ENCODE measurements around the gene PCBP3.

The PCBP3 gene

DNA sequence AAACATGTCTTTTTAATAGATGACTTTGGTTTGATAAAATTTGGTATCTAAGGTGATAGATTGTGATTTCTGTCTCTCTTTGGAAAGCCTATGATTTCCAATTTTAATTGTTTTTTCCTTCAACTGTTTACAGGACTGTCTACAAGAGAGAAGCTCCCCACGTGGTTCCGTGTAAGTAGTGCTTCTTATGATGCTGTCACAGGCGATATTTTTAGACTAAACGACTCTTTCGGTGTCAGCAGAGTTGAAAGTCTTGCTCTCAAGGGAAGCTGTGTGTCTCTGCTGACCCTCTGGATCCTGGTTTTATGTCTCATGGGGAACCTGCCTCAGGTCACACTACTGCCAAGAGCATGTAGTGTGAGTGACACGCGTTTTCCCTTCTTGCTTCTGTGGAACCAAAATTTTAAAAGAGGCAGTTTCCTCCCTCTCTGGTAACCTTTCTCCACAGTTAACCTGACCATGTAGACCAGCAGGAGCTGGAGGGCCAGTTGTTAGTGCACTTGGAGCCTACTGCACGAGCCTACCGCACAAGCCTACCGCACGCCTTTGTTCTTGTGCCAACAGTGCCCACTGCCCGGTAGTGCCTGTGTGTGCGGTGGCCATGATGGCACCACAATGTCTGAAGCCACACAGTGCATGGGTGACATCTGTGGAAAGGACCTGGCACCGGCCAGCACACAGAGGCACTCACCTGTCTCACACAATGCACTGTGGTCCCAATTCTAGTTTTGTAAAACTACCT is 91.9 kb downstream of the PCBP3 start:
- no peak for DNase-seq

DNA sequence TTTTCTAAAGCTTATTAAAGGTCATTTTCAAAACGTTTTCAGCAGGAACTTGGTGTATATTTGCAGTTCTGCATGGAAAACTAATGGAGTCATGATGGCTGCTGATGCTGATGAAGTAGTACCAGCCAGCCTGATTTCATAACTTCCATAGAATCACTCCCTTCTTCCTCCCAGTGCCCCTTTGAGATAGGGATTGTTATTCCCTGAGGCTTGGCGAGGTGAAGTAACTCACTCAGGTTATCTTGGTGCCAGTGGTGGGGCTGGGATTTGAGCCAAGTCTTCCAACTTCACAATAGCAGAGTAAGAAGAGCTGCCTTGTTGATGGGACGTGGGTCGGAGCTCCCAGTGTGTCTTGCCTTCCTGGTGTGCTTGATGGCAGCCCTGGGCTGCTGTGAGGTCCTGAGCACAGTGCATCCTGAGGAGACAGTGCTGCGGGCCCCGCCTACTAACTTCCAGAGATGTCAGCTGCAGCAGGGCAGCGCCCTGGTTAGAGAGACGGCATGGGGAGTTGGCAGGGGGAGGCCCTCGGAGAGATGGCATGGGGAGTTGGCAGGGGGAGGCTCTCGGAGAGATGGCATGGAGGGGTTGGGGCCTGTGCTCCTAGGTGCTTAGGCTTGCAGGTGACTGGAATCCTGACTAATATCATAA is 92.6 kb downstream of the PCBP3 start:
- DNase-seq = no peak

DNA sequence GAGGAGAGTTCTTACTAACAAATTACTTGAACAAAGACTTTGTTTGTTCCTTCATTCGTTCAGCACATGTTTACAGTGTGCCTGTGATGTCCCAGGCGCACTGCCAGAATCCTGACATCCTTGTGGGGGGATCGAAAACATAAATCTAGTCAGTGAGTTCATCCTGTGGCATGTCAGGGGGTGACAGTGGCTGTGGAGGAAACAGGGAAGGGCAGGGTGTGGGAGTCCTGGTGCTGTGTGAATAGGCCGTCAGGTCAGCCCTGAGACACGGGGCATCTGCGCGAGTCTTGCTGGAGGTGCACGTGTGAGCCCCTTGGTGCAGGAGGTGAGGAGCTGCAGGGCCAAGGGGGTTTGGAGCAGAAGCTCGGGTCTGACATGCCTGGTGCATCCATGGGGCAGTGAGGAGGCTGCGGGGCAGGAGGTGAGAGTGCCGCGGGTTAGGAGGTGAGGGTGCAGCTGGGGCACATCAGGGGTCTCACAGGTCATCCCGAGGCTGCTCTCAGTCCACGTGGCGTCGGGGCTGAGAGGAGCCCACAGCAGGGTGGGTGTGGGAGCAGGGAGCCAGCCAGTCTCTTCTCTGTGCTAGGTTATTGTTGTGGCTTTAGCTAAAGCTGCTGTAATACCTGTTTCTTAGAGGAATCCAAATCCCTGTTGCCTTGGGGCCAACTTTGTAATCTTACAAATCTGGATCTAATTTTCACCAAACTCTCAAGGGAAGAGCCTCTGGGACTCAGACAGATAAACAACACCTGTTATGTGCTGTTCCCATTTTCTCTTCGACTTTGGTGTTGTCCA is 93.4 kb downstream of the PCBP3 start:
- no peak for DNase-seq

DNA sequence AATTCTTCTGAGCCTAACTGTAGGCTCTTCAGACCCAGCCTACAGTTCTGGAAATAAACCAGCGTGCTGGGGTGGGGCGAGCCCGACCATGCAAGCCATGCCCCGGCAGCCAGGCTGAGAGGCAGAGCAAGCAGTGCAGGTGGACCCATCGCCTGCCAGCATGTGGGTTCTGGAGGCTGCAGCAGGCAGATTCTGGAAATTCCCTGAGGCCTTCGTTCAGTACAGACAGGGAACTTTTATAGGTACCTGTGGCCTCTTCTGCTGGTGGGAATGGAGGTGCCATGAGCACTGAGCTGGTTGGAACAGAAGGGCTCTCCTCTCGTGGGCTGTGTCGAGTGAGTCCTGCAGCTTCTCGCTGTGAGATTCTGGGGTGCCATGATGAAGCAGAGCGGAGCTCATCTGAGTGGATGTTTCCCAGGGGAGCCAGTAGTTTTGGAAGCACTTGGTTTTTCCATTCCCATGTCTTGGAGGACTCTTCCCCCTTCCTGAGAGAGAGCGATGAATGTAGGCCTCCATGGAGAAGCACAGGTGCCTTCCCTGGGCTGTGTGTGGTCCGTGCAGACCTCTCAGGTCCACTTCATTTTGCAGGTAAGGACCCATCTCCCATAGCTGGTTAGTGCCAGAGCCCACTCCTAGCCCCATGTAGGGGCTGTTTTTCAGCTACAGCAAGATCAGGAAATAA is 94.1 kb downstream of the PCBP3 start:
- no peak for DNase-seq

DNA sequence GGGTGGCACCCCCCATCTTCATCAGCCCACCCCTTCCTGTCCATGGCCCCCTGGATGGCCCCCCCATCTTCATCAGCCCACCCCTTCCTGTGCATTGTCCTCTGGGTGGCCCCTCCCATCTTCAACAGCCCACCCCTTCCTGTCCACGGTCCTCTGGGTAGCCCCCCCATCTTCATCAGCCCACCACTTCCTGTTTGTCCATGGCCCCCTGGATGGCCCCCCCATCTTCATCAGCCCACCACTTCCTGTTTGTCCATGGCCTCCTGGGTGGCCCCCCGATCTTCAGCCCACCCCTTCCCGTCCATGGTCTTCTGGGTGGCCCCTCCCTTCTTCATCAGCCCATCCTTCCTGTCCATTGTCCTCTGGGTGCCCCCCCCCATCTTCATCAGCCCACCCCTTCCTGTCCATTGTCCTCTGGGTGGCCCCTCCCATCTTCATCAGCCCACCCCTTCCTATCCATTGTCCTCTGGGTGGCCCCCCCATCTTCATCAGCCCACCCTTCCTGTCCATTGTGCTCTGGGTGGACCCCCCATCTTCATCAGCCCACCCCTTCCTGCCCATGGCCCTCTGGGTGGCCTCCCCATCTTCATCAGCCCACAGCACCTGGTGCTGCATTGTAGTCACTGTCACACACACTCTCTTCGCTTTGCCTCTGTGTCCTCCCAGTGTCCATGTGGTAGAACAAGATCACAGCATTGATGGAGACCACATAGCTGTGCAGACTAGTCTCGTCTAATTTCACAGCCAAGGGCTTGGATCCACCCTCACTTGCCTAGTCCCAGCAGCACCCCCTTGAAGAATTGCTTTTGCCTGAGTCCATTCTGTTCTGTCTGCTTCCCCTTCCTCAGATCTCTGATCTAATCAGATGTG is 95.9 kb downstream of the PCBP3 start:
- DNase-seq = no peak

DNA sequence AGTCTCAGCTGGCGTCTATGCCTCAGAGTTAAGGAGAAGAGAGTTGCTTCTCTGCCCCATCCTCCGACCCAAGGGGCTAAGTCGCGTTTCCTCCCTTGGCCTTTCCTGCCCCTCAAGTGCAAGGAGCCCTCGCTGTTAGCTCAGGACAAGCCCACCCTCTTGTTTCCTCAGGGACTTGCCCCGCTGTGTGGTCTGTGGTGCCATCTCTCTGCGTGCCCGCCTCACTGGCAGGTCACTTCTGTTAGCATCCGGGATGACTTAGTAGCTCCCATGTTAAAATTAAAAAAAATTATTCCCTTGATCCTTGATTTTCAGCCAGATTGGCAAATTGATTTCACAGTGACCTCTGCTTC is 96.5 kb downstream of the PCBP3 start:
- no peak for DNase-seq

DNA sequence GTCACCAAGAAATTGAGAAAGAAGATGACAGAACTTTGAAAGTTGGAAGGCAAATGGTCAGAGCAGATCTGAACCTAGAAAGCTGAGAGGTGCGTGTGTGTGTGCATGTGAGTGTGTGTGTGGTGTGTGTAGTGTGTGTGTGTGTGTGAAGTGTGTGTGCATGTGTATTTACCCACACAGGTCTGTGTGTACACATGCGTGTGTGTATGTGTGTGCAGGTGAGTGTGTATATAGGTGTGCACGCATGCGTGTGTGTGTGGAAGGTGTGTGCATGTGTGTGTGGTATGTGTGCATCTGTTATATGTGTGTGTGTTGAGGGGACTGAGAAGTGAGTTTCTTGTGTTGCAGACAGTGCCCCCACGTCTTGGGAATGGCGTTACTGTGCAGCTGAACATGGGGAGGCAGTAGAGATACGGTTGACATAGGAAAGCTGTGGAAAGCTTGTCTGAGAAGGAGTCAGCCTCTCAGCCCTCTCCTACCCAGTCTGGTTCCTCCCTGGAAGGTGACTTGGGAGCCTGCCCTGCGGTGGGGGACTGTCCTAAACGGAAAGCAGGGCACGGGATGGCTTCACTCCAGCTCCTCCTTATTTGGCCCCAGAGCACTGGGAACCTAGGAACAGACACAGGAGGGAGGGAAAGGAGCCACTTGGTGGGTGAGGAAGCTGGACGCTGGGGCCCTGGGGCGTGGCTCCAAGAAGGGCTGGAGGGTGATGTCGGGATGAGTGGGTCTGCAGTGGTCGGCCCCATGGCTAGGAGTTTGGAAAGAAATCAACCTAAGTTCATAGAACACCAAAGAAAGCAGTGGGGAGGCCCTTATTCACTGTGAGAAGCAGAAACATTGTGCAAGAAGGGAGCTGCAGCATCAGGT is 97.2 kb downstream of the PCBP3 start:
- DNase-seq = no peak

DNA sequence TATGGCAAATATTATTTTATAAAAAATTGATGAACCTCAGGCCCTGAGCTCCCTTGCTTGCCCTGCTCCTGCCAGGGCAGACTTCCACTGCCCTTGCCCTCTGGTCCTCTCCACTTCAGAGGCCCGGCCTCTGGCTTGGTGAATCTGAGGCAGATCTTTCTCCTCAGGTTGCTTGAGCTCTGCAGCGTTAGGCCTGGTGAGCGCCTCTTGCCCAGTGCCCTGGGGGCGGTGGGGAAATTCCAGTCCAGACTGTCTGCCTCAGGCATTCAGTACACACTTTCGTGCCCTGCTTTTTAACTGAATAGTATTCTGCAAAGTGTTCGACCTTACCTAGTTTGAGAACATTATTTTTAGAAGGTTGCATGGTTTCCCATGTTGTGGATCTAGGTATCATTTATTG is 98.2 kb downstream of the PCBP3 start:
- DNase-seq = no peak

DNA sequence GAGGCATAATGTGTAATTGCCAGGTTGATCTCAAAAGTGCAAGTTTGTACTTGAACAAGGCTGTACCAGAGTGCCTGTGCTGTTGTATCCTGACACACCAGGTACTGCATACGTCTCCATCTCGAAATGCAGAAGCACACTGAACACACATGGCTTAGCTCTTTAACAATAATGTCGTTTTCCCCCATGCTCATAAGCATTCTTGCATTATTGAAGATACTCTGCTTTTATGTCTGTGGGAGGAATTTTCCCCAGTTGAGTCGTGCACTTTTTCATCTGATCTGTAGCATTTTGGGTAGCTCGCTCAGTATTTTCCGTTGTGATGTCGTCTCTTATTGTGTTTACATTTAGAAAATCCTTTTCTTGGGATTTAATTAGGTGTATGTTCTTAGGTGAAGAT is 98.7 kb downstream of the PCBP3 start:
- no peak for DNase-seq

DNA sequence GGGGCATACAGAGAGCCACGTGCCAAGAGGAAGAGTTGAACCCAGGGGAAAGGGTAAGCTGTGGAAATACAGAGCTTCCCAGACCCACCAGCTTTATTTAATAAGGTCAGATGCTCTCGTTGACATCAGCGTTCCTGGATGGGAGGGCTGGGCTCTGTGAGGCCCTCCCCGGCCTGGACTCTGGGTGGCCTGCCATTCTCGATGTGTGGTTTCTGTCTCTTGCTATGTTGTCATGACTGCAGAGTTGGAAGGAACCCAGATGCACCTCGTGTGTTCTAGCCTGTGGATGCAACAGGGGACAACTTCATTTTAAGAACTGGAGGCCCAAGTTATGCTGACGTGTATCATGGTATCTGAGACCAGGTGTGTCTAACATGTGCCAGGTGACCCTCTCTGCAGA is 101.7 kb downstream of the PCBP3 start:
- DNase-seq = no peak

DNA sequence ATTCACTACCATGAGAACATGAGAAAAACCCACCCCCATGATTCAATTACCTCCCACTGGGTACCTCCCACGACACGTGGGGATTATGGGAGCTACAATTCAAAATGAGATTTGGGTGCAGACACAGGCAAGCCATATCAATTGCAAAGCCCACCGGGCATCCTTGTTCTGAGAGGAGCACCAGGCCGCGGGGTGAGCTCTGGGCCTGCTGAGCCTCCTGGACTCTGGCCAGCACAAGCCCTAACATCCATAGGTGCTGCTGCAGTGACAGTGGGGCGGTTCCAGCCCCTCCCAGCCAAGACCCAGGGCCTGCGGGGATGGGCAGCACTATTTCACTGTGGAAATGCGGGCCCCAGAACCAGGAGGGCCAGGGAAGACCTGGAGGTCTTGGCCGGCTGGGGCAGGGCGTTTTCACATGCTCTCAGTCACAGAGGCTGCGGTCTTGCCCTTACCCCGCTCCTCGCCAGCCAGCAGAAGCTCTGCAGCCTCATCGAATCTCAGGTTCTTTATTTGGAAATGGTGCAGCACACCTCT is 103.8 kb downstream of the PCBP3 start:
- no peak for DNase-seq

DNA sequence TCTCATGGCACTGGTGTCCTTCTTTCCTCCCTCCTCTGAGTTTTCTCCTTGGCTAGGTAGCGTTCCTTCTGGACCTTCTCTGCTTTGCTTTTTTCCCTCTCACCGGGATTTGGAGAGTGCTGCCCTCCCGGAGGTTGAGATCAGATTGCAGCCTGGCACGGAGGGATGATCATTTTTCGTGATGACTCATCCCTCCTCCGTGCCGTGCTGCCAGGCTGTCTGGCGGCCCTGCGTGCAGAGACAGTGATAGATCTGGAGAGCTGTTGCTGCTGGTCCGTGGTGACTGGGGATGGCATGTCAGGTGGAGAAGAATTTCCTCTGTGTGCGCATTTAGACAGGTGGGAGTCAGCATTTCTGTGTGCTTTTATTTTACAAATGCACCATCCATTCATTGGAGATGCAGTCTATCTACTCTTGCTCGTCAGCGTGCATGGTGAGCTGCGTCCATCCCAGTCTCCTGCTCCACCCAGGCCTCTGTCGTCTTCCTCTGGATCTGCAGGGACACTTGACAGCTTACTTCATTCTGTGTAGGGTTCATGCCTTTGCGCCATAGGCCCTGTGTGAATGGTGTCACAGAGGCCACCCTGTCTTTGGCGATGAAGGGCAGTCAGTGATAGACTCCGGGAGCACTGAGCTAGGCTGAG is 104.4 kb downstream of the PCBP3 start:
- no peak for DNase-seq

DNA sequence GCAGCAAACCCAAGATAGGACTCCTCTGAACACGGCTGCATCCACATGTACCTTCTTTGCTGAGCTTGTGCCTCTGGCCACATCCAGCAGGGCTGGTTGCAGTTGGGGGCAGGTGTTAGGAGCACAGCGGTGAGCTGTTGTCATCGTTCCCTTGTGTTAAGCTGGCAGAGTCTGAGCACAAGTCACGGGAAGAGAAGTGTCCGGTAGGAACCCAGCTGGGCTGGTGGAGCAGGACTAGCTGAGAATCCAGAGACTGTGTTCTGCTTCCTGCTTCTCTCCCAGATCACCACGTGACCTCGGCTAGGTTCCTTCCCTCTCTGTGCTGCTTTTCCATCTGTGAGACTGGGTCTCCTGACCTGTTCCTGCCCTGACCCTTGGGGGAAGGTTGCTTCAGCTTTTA is 105.1 kb downstream of the PCBP3 start:
- DNase-seq = no peak

DNA sequence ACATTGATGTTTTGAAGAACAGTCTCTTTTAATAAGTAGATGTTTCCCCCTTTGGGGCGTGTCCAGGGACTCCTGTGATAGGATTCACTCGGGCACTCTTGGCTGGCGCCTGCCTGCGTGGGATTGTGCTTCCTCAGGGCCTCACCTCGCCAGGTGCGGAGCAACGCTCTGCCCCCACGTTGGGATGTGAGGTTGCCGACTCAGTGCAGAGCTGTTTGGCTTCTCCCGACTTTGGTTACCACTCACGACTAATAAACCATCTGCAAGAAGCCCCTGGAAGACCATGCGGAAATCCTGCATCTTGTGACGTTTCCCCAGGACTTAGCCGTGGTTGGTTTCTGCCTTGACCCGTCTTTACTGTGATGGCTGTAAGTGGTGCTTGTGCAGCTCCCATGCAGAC is 106.4 kb downstream of the PCBP3 start:
- DNase-seq = no peak

DNA sequence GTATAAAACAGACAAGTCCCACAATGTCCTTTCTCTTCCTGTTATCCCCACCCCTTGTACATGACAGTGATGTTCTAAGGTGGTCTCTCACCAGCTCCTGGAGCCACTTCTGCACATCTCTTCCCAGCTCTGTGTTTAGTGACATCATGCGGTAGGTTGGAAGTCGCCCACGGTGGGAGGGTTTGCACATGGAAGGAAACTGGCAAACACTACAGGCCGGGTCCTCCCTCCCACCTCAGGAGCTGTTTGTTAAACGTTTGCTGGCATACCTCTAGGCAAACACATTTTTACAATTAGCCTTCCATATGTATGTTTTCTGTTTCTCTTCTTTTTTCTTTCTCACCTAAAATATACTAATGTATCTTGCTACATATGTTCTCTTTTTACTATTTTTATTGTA is 107.4 kb downstream of the PCBP3 start:
- no peak for DNase-seq

DNA sequence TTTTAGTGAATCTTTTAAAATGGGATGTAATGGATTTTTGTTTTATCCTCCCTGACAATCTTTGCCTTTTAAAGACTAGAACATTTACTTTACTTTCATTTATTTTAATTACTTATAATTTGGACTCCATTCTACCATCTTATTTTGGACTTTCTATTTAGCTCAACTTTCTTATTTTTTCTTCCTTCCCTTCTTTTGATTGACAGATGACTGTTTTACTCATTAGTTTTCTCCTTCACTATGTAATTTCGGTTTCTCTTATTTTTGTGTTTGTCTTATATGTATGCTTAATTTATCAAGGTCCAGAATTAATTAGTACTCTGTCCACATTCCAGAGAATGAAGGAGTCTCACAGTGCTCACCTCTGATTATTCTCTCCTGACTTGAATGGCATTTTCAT is 109.9 kb downstream of the PCBP3 start:
- no peak for DNase-seq

DNA sequence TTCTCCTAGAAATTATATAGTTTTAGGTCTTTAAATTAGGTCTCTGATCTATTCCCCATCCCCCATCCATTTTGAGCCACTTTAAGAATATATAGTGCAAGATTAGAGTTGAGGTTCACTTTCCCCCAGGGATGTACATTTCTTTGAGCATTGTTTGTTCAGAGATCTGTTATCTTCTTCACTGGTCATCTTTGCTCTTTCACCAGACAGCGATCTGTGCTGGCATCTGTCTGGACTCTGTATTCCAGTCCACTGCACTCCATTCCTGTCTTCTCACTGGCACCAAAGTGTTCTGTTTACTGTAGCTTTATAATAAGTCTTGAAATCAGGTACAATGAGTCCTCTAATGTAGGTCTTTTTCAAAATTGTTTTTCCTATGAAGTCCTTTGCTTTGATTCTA is 112.5 kb downstream of the PCBP3 start:
- no peak for DNase-seq

DNA sequence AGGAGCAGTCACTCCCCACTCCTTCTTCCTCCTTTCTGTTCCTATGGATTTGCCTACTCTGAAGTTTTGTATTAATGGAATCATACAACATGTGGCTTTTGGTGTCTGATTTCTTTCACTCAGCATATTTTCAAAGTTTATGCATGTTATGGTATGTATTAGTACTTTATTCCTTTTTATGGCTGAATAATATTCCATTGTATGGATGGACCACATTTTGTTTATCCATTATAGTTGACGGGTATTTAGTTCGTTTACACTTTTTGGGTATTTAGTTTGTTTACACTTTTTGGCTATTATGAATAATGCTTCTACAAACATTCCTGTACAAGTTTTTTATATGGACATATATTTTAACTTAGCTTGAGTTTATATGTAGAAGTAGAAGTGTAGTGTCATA is 113.1 kb downstream of the PCBP3 start:
- DNase-seq = no peak

DNA sequence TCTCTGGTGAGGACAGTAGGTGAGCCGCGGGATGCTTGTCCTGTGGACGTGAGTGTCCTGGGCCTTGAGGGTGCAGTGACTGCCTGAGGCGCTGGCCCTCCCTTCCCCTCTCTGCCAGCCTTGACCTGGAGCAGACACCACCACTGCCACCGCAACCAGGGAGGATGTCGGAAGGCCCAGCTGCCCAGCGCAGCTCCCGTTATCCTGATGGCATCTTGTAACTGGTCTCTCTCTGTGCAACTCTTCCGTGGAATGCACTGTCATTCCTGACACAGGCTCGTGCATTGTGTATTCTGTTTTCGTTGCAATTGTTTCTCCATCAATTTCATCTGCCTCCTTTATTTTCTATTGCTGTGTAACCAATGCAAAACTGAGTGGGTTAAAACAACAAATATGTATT is 118.2 kb downstream of the PCBP3 start:
- DNase-seq = no peak

DNA sequence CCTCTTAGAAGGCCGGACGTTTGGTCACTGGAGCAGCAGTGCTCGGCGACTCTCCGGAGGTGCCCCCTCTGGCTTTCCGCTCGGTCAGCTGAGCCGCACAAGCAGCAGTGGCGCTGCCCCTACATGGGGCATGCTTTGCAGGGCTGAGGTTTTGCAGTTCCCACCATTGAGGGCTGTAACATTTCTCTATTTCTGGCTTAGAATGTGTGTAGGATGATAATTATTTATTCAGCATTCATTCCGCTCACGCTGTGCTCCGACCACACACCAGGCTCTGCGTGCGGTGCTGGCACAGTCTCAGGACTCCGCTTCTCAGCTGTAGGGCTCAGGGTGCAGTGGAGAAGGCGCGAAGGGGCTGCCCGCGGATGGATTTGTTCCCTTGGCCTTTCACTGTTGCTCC is 119.5 kb downstream of the PCBP3 start:
- DNase-seq = no peak

DNA sequence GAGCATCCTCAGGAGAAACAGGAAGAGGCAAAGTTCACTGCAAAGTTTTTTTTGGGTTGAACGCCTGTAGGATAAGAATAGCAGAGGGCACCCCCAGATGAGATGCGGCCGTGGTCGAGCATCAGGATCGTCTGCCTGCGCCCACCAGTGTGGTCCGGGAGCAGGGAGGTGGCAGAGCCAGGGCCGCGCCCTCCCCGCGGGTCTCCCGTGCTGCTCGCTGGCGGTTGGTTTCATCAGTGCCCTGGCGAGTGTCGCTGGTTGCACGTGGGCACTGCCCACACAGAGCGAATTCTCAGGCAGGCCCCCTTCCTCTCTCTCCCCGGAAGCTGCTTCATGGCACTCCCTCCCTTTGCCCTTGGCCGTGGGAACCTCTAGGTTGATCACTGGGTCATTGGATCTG is 120.0 kb downstream of the PCBP3 start:
- DNase-seq = no peak

Measured in bone marrow (tissue), 2 donors.